HG03039 (cell line): ENCODE measurements around the gene TUT1.
"Not testable (repeated sequence)": the region's sequence is repeated elsewhere in the genome, so short reads cannot be mapped to it uniquely, and the experiment has no call there.

Experiments
- ATAC-seq: cut with Tn5 transposase; IDR thresholded peaks from one replicate; pipeline ENCODE4 v1.9.1; 2021; ENCODE audit warnings: mild to moderate bottlenecking, moderate library complexity; ENCODE audit not compliant: unreplicated experiment

Gene TUT1

GRCh38 chr11:62591448-62592145 lies at the start of gene TUT1:
Gene TUT1 (minus strand): TSS chr11:62591523. CDS start chr11:62591485, 38 bp downstream.
- peak; percentile 77 for ATAC-seq

GRCh38 chr11:62632492-62632891 lies 41.2 kb upstream of the TUT1 start:
- no peak for ATAC-seq

- ATAC-seq = no peak
Observed at GRCh38 chr11:62627713-62628112, 36.4 kb upstream of the TUT1 start.

- ATAC-seq = no peak
Observed at GRCh38 chr11:62622476-62623089, 31.3 kb upstream of the TUT1 start.

GRCh38 chr11:62621567-62622470 lies 30.5 kb upstream of the TUT1 start, which contains the start of gene B3GAT3:
Gene B3GAT3 (minus strand): TSS chr11:62621986. CDS start chr11:62621947, 39 bp downstream.
- peak; percentile 88 for ATAC-seq

- no peak for ATAC-seq
Observed at GRCh38 chr11:62621027-62621566, 29.8 kb upstream of the TUT1 start.

- not testable (repeated sequence) for ATAC-seq
Observed at GRCh38 chr11:62616957-62617356, 25.6 kb upstream of the TUT1 start.

GRCh38 chr11:62615521-62615920 lies 24.2 kb upstream of the TUT1 start:
- ATAC-seq = no peak

GRCh38 chr11:62614275-62614674 lies 23.0 kb upstream of the TUT1 start:
- ATAC-seq = no peak

GRCh38 chr11:62613291-62613778 lies 22.0 kb upstream of the TUT1 start:
- ATAC-seq = no peak

- peak; percentile 56 for ATAC-seq
Observed at GRCh38 chr11:62612366-62613290, 21.3 kb upstream of the TUT1 start, which contains the start of the genes EML3 and ROM1. Gene EML3 (minus strand): TSS chr11:62612775. CDS start chr11:62612457, 318 bp downstream. Gene ROM1 (plus strand): TSS chr11:62613257. CDS start chr11:62613282, 25 bp downstream.

GRCh38 chr11:62611705-62612365 lies 20.5 kb upstream of the TUT1 start:
- no peak for ATAC-seq

GRCh38 chr11:62610814-62611704 lies 19.7 kb upstream of the TUT1 start:
- no peak for ATAC-seq

- ATAC-seq = no peak
Observed at GRCh38 chr11:62610403-62610802, 19.1 kb upstream of the TUT1 start.

- no peak for ATAC-seq
Observed at GRCh38 chr11:62608776-62609175, 17.5 kb upstream of the TUT1 start.

- ATAC-seq = no peak
Observed at GRCh38 chr11:62607714-62608113, 16.4 kb upstream of the TUT1 start.

GRCh38 chr11:62605902-62606301 lies 14.6 kb upstream of the TUT1 start:
- ATAC-seq = no peak

- no peak for ATAC-seq
Observed at GRCh38 chr11:62605467-62605866, 14.1 kb upstream of the TUT1 start.
